HL-60/S4 treated with phorbol 12-myristate 13-acetate at 8.2 ng/mL for 4 days and 3 days (cell line): ENCODE results near the gene GATM.

ENCODE experiments used
- in situ Hi-C: fragments of 300-500 bp; cut with MboI; formaldehyde crosslinking; loops from 2 replicates; pipeline ENCODE4 v1.15.0; 2022; ENCODE audit warnings: low sequenced_read_pairs

The GATM gene

GRCh38 chr15:45378149-45378912 is at the start of gene GATM:
Gene GATM (minus strand): TSS chr15:45378544. CDS start chr15:45378453, 91 bp downstream.
- in situ Hi-C loops = no loop called here

- in situ Hi-C loops = no loop called here
These were observed 48.7 kb upstream of the GATM start for GRCh38 chr15:45427085-45427484.

GRCh38 chr15:45425135-45425534 is 46.8 kb upstream of the GATM start:
- in situ Hi-C loops = no loop called here

GRCh38 chr15:45424429-45424828 is 46.1 kb upstream of the GATM start:
- in situ Hi-C loops = loop anchor here (25.0 kb wide), 1 partner anchor 262 kb away; no protein-coding TSS in a partner anchor

GRCh38 chr15:45417303-45417950 is 39.1 kb upstream of the GATM start:
- in situ Hi-C loops = loop anchor here (25.0 kb wide), 1 partner anchor 255 kb away; no protein-coding TSS in a partner anchor

GRCh38 chr15:45414215-45414885 is 36.0 kb upstream of the GATM start:
- in situ Hi-C loops = loop anchor here (25.0 kb wide), 1 partner anchor 252 kb away; no protein-coding TSS in a partner anchor

- in situ Hi-C loops = loop anchor here (25.0 kb wide), 1 partner anchor 247 kb away; no protein-coding TSS in a partner anchor
These were observed 31.3 kb upstream of the GATM start for GRCh38 chr15:45409596-45409995.

- in situ Hi-C loops = loop anchor here (25.0 kb wide), 1 partner anchor 245 kb away; no protein-coding TSS in a partner anchor
These were observed 29.4 kb upstream of the GATM start for GRCh38 chr15:45407786-45408185.

GRCh38 chr15:45402955-45403877 is 24.9 kb upstream of the GATM start:
- in situ Hi-C loops = loop anchor here (25.0 kb wide), 1 partner anchor 241 kb away; no protein-coding TSS in a partner anchor

GRCh38 chr15:45402162-45402954 is 24.0 kb upstream of the GATM start:
- in situ Hi-C loops = loop anchor here (25.0 kb wide), 1 partner anchor 240 kb away; no protein-coding TSS in a partner anchor

GRCh38 chr15:45401665-45402161 is 23.4 kb upstream of the GATM start:
- in situ Hi-C loops = loop anchor here (25.0 kb wide), 1 partner anchor 239 kb away; no protein-coding TSS in a partner anchor

- in situ Hi-C loops = loop anchor here (25.0 kb wide), 1 partner anchor 237 kb away; no protein-coding TSS in a partner anchor
These were observed 21.3 kb upstream of the GATM start for GRCh38 chr15:45399381-45400212.

- in situ Hi-C loops = no loop called here
These were observed 18.8 kb upstream of the GATM start for GRCh38 chr15:45397116-45397665.

GRCh38 chr15:45395943-45396342 is 17.6 kb upstream of the GATM start:
- in situ Hi-C loops = no loop called here

- in situ Hi-C loops = no loop called here
These were observed 16.3 kb upstream of the GATM start for GRCh38 chr15:45394681-45395080.

- in situ Hi-C loops = no loop called here
These were observed 15.5 kb upstream of the GATM start for GRCh38 chr15:45393851-45394250.

- in situ Hi-C loops = no loop called here
These were observed 14.2 kb upstream of the GATM start for GRCh38 chr15:45392584-45392855.
